Gastrocnemius medialis (tissue), 4 donors: ENCODE data around the gene CIZ1.

Experiments used
- POLR2A ChIP-seq, 2 donors: fragments of 450-650 bp; IDR thresholded peaks; one replicate each; pipeline ENCODE4 v1.6.1; 2017; ENCODE audit warnings: antibody characterized with exemption in 2 of 2, mild to moderate bottlenecking in 2 of 2, moderate library complexity in 2 of 2
- TF ChIP-seq, protein P1 (sequence below), 5 experiments: fragments of 450-650 bp in 3 of 5; fragments of 200-600 bp in 2 of 5; sonication (generic) in 2 of 5; IDR thresholded peaks in 4 of 5; conservative IDR thresholded peaks in 1 of 5; 1 replicate in 4 of 5; 2 replicates in 1 of 5; pipeline ENCODE4 v1.5.1; 2016 to 2019; ENCODE audit warnings: antibody characterized with exemption in 5 of 5, mild to moderate bottlenecking in 3 of 5, moderate library complexity in 3 of 5

DNA sequence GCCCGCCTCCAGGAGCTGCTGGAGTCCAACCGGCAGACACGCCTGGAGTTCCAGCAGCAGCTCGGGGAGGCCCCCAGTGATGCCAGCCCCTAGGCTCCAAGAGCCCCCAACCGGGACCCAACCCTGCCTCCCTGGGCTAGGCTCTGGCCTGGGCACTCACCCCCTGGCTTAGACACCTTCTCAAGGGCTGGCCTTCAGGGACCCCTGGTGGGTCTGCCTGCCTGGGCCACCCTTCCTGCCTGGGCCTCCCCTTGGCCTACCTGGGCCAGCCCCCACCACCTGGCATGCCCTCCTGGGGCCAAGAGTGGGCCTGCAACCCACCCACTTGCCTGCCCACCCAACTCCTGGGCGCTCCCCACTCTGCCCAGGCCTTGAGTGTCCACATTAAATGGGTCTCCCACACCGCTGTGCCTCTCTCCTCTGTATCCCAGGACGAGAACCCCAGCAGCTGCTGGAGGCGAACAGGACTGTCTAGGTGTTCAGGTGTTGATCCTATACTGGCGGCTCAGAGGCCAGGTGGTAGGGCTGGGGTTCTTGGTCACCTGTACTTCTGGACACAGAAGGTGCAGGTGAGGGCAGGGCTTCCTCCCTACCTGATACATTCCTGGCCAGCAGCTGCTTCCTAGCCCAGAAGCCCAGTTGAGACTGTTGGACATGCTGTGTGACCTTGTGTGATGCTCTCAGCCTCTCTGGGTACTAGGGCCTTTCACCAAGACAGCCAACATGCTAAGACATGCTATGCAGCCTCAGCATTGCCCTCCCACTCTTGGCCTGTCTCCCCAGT is 27.7 kb downstream of the CIZ1 start:
- TF ChIP-seq, protein P1, sequence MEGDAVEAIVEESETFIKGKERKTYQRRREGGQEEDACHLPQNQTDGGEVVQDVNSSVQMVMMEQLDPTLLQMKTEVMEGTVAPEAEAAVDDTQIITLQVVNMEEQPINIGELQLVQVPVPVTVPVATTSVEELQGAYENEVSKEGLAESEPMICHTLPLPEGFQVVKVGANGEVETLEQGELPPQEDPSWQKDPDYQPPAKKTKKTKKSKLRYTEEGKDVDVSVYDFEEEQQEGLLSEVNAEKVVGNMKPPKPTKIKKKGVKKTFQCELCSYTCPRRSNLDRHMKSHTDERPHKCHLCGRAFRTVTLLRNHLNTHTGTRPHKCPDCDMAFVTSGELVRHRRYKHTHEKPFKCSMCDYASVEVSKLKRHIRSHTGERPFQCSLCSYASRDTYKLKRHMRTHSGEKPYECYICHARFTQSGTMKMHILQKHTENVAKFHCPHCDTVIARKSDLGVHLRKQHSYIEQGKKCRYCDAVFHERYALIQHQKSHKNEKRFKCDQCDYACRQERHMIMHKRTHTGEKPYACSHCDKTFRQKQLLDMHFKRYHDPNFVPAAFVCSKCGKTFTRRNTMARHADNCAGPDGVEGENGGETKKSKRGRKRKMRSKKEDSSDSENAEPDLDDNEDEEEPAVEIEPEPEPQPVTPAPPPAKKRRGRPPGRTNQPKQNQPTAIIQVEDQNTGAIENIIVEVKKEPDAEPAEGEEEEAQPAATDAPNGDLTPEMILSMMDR (IDR thresholded peaks at IDR 0.05 in 4 of 5, conservative IDR thresholded peaks at IDR 0.05 in 1 of 5) = no peak
- TF ChIP-seq POLR2A (IDR thresholded peaks at IDR 0.05) = no peak
